22Rv1 (cell line): ENCODE results near the gene UBL3.

Experiments used
- ZFX ChIP-seq: fragments of 450-650 bp; IDR thresholded peaks from 2 replicates; pipeline ENCODE4 v1.6.1; 2017; ENCODE audit warnings: antibody characterized with exemption, borderline replicate concordance
- TF ChIP-seq, protein P1 (sequence below): fragments of 450-650 bp; IDR thresholded peaks from 2 replicates; pipeline ENCODE4 v1.5.1; 2017; ENCODE audit warnings: mild to moderate bottlenecking

DNA sequence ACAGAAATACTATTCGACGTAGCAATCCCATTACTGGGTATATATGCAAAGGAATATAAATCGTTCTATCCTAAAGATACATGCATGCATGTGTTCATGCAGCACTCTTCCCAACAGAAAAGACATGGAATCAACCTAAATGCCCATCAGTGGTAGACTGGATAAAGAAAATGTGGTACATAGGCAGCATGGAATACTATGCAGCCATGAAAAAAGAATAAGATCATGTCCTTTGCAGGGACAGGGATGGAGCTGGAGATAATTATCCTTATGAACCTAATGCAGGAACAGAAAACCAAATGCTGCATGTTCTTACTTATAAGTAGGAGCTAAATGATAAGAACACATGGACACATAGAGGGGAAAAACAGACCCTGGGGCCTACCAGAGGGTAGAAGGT lies 89.3 kb downstream of the UBL3 start:
- TF ChIP-seq, protein P1, sequence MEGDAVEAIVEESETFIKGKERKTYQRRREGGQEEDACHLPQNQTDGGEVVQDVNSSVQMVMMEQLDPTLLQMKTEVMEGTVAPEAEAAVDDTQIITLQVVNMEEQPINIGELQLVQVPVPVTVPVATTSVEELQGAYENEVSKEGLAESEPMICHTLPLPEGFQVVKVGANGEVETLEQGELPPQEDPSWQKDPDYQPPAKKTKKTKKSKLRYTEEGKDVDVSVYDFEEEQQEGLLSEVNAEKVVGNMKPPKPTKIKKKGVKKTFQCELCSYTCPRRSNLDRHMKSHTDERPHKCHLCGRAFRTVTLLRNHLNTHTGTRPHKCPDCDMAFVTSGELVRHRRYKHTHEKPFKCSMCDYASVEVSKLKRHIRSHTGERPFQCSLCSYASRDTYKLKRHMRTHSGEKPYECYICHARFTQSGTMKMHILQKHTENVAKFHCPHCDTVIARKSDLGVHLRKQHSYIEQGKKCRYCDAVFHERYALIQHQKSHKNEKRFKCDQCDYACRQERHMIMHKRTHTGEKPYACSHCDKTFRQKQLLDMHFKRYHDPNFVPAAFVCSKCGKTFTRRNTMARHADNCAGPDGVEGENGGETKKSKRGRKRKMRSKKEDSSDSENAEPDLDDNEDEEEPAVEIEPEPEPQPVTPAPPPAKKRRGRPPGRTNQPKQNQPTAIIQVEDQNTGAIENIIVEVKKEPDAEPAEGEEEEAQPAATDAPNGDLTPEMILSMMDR: no peak
- TF ChIP-seq ZFX: no peak
